PC-9 (cell line): ENCODE measurements around the gene B3GAT1. TPM values are rescaled to one million over a fixed set of nuclear protein-coding genes. Genes with fewer than 3 reads are reported as not detected.

Experiments
- BruUV-seq: library from RNA; stranded (reverse); fragments of 400-500 nt; replicated peaks from 2 replicates; lab custom pipeline; 2021; lab: Mats Ljungman, UMichigan
- CTCF ChIA-PET: fragments of 300-600 bp; sonication (Branson Sonifier 250); formaldehyde crosslinking; loops from one replicate; lab custom pipeline; 2022; ENCODE audit warnings: antibody characterized with exemption; lab: Charles Lee
- POLR2A ChIA-PET: fragments of 300-600 bp; sonication (Branson Sonifier 250); formaldehyde crosslinking; loops from one replicate; lab custom pipeline; 2022; ENCODE audit warnings: antibody characterized with exemption; ENCODE audit not compliant: unreplicated experiment; lab: Charles Lee
- DNase-seq, 2 experiments: peaks; one replicate each; pipeline versions ENCODE4 v3.0.0 to v3.0.0-alpha.2; 2015 to 2022; ENCODE audit warnings: mixed read lengths in 1 of 2
- H2AFZ ChIP-seq: fragments of 200-600 bp; sonication (generic); 2 replicates; pipeline ENCODE4 v1.8.1; 2017; ENCODE audit warnings: antibody characterized with exemption
- H3F3A ChIP-seq: fragments of 200-600 bp; sonication (generic); 2 replicates; pipeline ENCODE4 v1.8.1; 2017; ENCODE audit warnings: antibody characterized with exemption, mild to moderate bottlenecking, low read depth; ENCODE audit not compliant: insufficient read depth
- H3K27ac ChIP-seq: fragments of 200-600 bp; sonication (generic); 2 replicates; pipeline ENCODE4 v1.6.1; 2016; ENCODE audit warnings: mixed run types
- H3K27me3 ChIP-seq: fragments of 200-600 bp; sonication (generic); 2 replicates; pipeline ENCODE4 v1.6.1; 2016; ENCODE audit warnings: low read depth, mixed run types; ENCODE audit not compliant: insufficient read depth
- H3K36me3 ChIP-seq: fragments of 200-600 bp; sonication (generic); 2 replicates; pipeline ENCODE4 v1.6.1; 2016; ENCODE audit warnings: low read depth, mixed run types
- H3K4me1 ChIP-seq: fragments of 200-600 bp; sonication (generic); replicated peaks from 2 replicates; pipeline ENCODE4 v1.6.1; 2016; ENCODE audit warnings: mixed run types; ENCODE audit not compliant: insufficient read depth
- H3K4me2 ChIP-seq: fragments of 200-600 bp; sonication (generic); 2 replicates; pipeline ENCODE4 v1.6.1; 2017; ENCODE audit warnings: mixed run types
- H3K4me3 ChIP-seq: fragments of 200-600 bp; sonication (generic); 2 replicates; pipeline ENCODE4 v1.6.1; 2016; ENCODE audit warnings: mixed run types
- H3K79me2 ChIP-seq: fragments of 200-600 bp; sonication (generic); 2 replicates; pipeline ENCODE4 v1.6.1; 2017; ENCODE audit warnings: low read depth, mixed run types
- H3K9me2 ChIP-seq: fragments of 200-600 bp; sonication (generic); 2 replicates; pipeline ENCODE4 v1.8.1; 2017; ENCODE audit warnings: mild to moderate bottlenecking; ENCODE audit not compliant: insufficient read depth
- H3K9me3 ChIP-seq: fragments of 200-600 bp; sonication (generic); 2 replicates; pipeline ENCODE4 v1.8.1; 2016; ENCODE audit warnings: low read depth; ENCODE audit not compliant: insufficient read depth
- H4K20me1 ChIP-seq: fragments of 200-600 bp; sonication (generic); 2 replicates; pipeline ENCODE4 v1.8.1; 2017; ENCODE audit not compliant: insufficient read depth
- CTCF ChIP-seq: fragments of 200-600 bp; sonication (generic); conservative IDR thresholded peaks from 2 replicates; pipeline ENCODE4 v1.6.1; 2017; ENCODE audit warnings: mixed run types, antibody characterized with exemption, mild to moderate bottlenecking, moderate library complexity
- EZH2 ChIP-seq: fragments of 200-600 bp; sonication (generic); IDR thresholded peaks from 2 replicates; pipeline ENCODE4 v1.8.0; 2017; ENCODE audit warnings: antibody characterized with exemption, low read depth
- intact Hi-C: fragments of 100-400 bp; cut with micrococcal nuclease; formaldehyde crosslinking; loops from one replicate; pipeline ENCODE4 v1.10.0; 2022; ENCODE audit not compliant: unreplicated experiment
- total RNA-seq: library from RNA; stranded (reverse); gene quantifications from 2 replicates; pipeline ENCODE4 v1.2.3, GENCODE V29; 2021

Gene B3GAT1
- total RNA-seq, 1 experiment from 2014 or later = not detected

GRCh38 chr11:134442246-134442645 is 30.2 kb upstream of the B3GAT1 start:
- Histone ChIP-seq H3K27ac (no peak overlapping the region), H3K36me3 (no peaks in the 10 kb centered on the region), H3K4me1 (no peaks in the 10 kb centered on the region), H3K4me3 (no peak overlapping the region), H3K9me2 (no peaks in the 10 kb centered on the region), H4K20me1 (no peaks in the 10 kb centered on the region), H3K9me3 (no peaks in the 10 kb centered on the region), H3F3A (no peaks in the 10 kb centered on the region), H3K4me2 (no peak overlapping the region), H3K79me2 (no peaks in the 10 kb centered on the region), H2AFZ (no peak overlapping the region), H3K27me3 (peaks cover 95% of the 10 kb centered on the region)
- no TSS peak for BruUV-seq
- TF ChIP-seq EZH2 (no peak), CTCF (no peak)
- ChIA-PET CTCF (no interaction called here), POLR2A (no interaction called here)
- DNase-seq = no peak
- intact Hi-C loops = no loop called here

- POLR2A ChIA-PET = no interaction called here
- DNase-seq = no peak
- Histone ChIP-seq H3K9me3 (no peaks in the 10 kb centered on the region), H3K36me3 (no peaks in the 10 kb centered on the region), H3K4me1 (no peaks in the 10 kb centered on the region), H2AFZ (no peak overlapping the region), H3K4me2 (no peak overlapping the region), H4K20me1 (no peaks in the 10 kb centered on the region), H3K4me3 (no peak overlapping the region), H3K9me2 (no peaks in the 10 kb centered on the region), H3F3A (no peaks in the 10 kb centered on the region), H3K79me2 (no peaks in the 10 kb centered on the region), H3K27ac (no peak overlapping the region), H3K27me3 (peaks cover 95% of the 10 kb centered on the region)
- CTCF ChIA-PET = no interaction called here
- TF ChIP-seq CTCF (no peak), EZH2 (no peak)
- intact Hi-C loops = no loop called here
- no TSS peak for BruUV-seq
These were observed 29.7 kb upstream of the B3GAT1 start for GRCh38 chr11:134441706-134442105.

- Histone ChIP-seq H3K9me3 (no peaks in the 10 kb centered on the region), H3K9me2 (no peaks in the 10 kb centered on the region), H3K4me2 (no peak overlapping the region), H3K27ac (no peak overlapping the region), H3K4me1 (no peaks in the 10 kb centered on the region), H3K36me3 (no peaks in the 10 kb centered on the region), H3F3A (no peaks in the 10 kb centered on the region), H2AFZ (no peak overlapping the region), H4K20me1 (no peaks in the 10 kb centered on the region), H3K79me2 (no peaks in the 10 kb centered on the region), H3K27me3 (peaks cover 95% of the 10 kb centered on the region), H3K4me3 (no peak overlapping the region)
- intact Hi-C loops = no loop called here
- no peak for TF ChIP-seq CTCF
- TF ChIP-seq EZH2 = no peak
- DNase-seq = no peak
- CTCF ChIA-PET = no interaction called here
- POLR2A ChIA-PET = no interaction called here
- BruUV-seq = no TSS peak
These were observed 29.2 kb upstream of the B3GAT1 start for GRCh38 chr11:134441281-134441680.
